ENCODE measurements around the gene BAIAP2L2.

DNA sequence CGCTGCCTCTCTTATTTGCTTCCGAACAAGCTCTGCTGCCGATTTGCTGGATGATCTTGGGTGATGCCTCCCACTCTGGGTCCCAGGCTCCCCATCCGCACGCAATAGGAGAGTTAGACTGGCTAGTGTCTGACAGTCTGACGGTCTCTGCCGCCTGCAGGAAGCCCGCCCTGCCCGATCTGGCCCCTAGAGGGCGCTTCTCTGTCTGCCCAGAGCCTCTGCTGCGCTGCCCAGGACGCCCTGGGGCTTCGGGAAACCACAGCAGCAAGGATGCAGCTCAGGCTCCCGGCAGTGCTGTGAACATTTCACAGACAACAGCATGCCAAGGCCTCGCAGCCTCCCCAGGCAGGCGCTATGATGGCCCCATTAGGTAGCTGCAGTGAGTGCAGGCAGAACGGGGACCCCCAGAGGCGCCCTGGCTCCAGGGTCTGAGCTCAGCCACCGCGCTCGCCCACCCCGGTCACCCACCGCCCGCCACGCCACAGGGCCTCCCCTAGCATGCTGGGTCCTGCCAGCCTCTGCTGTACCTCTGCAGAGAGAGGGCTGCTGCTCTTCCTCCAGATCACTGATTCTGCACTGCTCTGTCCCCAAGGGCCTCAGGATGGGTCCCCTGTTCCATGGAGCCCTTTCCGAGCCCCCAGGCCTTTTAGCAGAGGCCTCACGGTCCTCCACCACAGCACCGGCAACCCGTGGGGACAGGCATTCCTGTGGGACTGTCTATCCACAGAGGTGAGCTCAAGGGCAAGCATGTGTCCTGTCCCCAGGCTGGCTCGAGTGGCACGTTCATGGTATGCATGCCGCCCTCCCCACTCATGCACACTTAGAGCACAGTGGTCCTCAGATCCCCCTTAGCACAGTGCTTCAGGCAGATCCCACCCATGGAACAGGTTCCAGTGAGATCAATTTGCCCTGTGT is 4.3 kb upstream of the BAIAP2L2 start:
- TF ChIP-seq JUNB (IDR thresholded peaks at IDR 0.05) = no peak
- TF ChIP-seq EHMT2 (IDR thresholded peaks at IDR 0.05; ENCODE audit: low read depth) = no peak
- TF ChIP-seq, protein P1, sequence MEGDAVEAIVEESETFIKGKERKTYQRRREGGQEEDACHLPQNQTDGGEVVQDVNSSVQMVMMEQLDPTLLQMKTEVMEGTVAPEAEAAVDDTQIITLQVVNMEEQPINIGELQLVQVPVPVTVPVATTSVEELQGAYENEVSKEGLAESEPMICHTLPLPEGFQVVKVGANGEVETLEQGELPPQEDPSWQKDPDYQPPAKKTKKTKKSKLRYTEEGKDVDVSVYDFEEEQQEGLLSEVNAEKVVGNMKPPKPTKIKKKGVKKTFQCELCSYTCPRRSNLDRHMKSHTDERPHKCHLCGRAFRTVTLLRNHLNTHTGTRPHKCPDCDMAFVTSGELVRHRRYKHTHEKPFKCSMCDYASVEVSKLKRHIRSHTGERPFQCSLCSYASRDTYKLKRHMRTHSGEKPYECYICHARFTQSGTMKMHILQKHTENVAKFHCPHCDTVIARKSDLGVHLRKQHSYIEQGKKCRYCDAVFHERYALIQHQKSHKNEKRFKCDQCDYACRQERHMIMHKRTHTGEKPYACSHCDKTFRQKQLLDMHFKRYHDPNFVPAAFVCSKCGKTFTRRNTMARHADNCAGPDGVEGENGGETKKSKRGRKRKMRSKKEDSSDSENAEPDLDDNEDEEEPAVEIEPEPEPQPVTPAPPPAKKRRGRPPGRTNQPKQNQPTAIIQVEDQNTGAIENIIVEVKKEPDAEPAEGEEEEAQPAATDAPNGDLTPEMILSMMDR (IDR thresholded peaks at IDR 0.05) = peak; percentile 72

Measured in A549 (cell line).